Erythroblast (primary cell): ENCODE data around the gene DENND4A.

Source experiments
- GATA1 ChIP-seq: IDR thresholded peaks from 2 replicates; pipeline ENCODE4 v1.6.1; 2011; ENCODE audit warnings: low read depth, mild to moderate bottlenecking, control low read depth, low read length, moderate library complexity
- POLR2A ChIP-seq: IDR thresholded peaks from 2 replicates; pipeline ENCODE4 v1.6.1; 2011; ENCODE audit warnings: mild to moderate bottlenecking, low read length

- TF ChIP-seq POLR2A (no peak), GATA1 (no peak)
Observed at GRCh38 chr15:65787260-65787659, 4.8 kb downstream of the DENND4A start.
